HG02970 (cell line): ENCODE measurements around the gene CYLC1.
A peak's percentile ranks its signal among the peaks of the same experiment; 100 is the strongest.

Experiments
- ATAC-seq: cut with Tn5 transposase; IDR thresholded peaks from one replicate; pipeline ENCODE4 v1.9.1; 2021; ENCODE audit warnings: mild to moderate bottlenecking, moderate library complexity, moderate number of reproducible peaks; ENCODE audit not compliant: unreplicated experiment, low FRiP score

CYLC1 gene

GRCh38 chrX:83860846-83861245 is at the start of gene CYLC1:
Gene CYLC1, plus strand, starts transcription at chrX:83861146. Its CDS starts 37 bp downstream, at chrX:83861183.
- ATAC-seq = no peak

GRCh38 chrX:83819304-83819703 is 41.6 kb upstream of the CYLC1 start:
- ATAC-seq = no peak

- no peak for ATAC-seq
These were observed 31.1 kb upstream of the CYLC1 start for GRCh38 chrX:83829874-83830273.

GRCh38 chrX:83845397-83845796 is 15.5 kb upstream of the CYLC1 start:
- ATAC-seq = peak; percentile 90

GRCh38 chrX:83847339-83847738 is 13.6 kb upstream of the CYLC1 start:
- no peak for ATAC-seq

GRCh38 chrX:83888585-83888984 is 27.6 kb downstream of the CYLC1 start:
- ATAC-seq = no peak

- ATAC-seq = no peak
These were observed 31.5 kb downstream of the CYLC1 start for GRCh38 chrX:83892433-83892832.

- ATAC-seq = no peak
These were observed 46.0 kb downstream of the CYLC1 start for GRCh38 chrX:83906921-83907320.

GRCh38 chrX:83916525-83916924 is 55.6 kb downstream of the CYLC1 start:
- no peak for ATAC-seq

GRCh38 chrX:83934220-83934619 is 73.3 kb downstream of the CYLC1 start:
- no peak for ATAC-seq
